Hematopoietic multipotent progenitor cell treated with erythropoietin and hydrocortisone succinate and interleukin-3 and kit ligand, for 8 days (in vitro differentiated cells): ENCODE data around the gene POLR3C.

Source experiments
- DNase-seq: peaks from one replicate; pipeline ENCODE4 v3.0.0-alpha.2; 2015

Gene POLR3C

DNA sequence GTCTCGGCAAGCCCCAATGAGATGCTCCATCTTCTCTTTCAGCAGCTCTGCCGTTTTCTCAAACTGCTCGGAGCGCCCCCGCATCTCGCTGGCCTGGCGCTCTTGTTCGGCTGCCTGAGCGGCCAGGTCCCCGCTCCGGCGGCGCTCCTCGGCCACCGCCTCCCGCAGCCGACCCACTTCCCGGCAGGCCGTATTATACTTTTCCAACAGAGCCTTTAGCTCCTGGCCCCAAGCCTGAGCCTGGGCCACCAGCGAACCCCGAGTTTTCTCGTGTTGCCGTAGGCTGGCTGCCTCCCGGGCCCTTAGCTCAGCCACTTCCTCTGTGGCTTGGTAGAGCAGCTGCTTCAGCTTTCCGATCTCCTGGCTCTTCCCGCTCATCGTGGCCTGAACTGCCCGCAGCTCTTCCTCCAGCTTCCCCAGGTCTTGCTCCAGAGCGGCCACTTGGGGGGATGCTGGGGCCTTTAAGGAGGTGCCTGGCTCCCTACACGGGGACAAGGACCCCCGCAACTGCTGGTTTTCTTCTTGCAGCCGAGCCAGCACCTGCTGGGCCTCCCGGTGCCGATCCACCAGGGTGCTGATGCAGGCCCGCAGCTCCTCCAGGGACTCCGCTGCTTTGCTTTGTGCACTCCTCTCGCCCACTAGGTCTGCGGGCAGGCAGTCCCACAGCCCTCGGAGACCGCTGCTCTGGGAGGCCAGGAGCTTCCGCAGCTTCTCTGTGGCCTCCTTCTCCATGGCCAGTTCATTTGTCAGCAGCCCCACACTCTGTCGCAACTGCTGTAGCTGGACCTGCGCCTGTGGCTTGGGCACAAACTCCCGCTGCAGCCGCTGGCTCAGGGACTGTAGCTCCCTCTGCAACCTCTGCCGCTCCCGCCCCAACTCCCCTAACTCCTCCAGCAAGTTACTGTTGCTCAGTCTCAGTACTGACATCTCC is 48.3 kb downstream of the POLR3C start:
- DNase-seq: no peak

DNA sequence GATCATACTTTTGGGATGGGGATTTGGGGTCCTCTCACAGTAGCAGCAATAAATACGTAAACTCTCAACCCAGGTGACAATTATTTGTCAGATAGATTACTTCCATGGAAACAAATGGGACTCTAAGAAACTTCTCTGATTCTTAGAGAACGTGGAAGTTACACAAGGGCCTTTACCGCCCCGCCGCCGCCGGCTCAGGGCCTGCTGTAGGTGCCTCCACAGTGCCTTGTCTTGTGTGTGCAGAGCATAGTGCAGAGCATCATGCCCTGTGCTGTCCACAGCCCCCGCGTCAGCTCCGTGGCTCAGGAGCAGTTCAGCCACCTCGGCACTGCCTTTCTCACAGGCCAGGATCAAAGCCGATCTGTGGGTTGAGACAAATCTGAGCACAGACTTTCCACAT is 50.6 kb downstream of the POLR3C start:
- DNase-seq: no peak

DNA sequence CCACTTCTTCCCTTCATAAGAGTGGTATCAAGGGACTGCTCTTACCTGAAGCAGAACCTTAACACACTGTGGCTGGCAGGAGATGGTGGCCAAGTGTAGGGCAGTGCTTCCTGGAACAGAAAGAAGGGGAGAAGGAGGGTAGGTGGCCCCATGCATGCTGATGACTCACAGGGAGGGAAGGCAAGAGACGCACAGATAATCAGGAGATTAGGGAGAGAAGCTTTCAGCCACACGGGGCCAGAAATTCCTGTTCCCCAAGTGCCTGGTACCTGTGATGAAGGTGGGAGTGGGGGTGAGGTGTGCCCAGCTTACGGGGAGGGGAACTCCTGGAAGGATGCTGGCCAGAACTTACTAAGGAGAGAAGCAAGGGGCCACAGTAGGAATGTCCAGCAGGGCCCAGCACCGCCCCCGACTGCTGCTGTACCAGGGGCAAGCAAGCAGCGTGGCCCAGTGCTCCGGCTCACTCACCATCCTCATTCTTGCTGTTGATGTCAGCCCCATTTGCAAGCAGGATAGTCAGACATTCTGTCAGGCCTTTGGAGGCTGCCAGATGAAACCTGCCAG is 54.0 kb downstream of the POLR3C start:
- DNase-seq: no peak

DNA sequence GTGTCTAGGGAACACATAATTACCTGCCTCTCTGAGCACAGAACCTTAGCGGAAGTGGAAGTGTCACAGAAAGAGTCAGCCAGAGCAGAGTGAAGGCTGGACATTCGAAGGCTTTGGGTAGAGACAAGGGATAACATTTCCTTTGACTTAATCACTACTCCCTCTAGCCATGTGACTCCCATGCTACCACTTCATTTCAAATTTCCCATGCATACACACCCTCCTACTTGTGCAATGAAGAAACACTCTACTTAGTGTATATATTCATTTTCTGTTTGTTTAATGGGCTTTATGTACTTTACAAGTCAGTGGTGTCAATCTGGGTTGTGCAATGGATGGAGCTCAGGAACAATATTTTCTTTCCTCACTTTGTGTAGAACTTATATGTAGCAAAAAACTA is 54.7 kb downstream of the POLR3C start:
- no peak for DNase-seq

DNA sequence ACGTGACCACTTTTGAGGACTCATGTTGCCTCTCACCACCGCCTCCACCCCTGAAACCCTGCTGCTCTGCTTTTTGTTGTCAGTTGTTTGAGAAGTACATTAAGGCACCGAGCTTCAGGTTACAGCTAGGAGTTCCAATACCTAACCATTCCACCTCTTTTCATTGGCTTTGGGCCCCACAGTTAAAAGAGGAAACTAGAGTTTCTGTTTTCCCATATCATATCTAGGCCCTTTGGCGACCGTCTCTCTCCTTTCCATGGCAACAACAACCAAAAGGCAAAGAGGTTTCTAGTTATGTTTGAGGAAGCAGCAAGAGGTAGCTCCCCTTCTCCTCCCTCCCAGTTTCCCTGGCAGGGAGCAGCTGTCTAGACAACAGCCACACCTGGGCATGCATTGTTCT is 55.8 kb downstream of the POLR3C start:
- peak; percentile 16 for DNase-seq

DNA sequence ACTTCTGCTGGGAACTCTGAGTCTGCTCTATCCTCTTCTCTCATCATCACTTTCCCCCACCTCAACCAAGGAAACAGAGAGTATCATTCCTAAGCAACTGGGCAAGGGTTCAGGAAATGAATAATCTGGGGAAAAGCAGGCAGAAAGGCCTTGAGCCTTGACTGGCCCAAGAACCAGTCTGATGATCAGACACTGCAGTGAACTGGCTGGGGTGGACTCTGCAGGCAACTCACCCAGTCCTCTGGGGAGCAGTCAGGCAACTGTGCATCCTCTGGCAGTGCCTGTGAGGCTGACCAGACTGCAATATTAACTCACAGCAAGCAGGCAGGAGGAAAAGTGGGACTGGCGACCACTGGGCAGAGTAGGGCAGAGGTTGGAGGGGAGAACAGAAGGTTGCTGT is 60.7 kb downstream of the POLR3C start:
- no peak for DNase-seq

DNA sequence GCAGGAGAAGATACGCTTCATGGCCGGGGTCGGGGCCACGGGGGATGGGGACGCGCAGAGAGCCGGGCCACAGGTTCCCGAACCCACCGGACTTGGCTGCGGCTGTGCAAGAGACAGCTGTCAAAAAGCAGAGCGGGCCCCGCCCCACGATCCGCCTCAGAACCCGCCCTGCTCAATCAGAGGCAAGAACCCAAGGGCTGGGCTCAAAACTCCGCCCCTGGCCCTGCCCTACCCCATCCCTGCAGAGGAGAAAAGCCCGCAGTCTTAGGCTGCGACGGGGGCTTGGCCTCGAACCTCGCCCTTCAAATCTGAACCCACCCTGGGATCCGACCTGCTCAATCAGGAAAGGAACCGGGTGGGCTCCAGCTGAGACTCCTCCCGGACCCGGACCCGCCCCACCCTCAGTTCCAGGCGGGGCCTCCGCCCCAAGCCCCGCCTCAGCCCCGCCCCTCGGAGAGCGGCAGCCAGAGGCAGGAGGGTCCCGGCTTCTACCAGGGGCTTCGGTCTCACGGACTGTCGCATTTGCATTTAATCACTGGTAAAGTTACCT is 61.8 kb downstream of the POLR3C start, which contains the start of gene ANKRD35:
Gene ANKRD35, minus strand, starts transcription at position 129 of the 550 bp plus-strand sequence. Its CDS starts 108 bp downstream, at position 21.
- peak; percentile 83 for DNase-seq

DNA sequence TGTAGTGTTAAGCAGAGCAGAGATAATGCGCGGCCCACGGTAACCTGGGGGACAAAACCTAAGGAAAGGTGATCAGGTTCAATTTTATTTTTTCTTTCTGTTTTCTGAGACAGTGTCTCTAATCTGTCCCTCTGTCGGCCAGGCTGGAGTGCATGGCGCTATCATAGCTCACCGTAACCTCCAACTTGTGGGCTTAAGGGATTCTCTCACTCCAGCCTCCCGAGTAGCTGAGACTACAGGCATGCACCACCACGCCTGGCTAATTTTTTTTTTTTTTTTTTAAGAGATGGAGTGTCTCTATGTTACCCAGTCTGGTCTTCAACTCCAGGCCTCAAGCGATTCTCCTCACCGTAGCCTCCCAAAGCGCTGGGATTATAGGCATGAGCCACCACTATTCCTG is 62.4 kb downstream of the POLR3C start:
- DNase-seq: peak; percentile 17

DNA sequence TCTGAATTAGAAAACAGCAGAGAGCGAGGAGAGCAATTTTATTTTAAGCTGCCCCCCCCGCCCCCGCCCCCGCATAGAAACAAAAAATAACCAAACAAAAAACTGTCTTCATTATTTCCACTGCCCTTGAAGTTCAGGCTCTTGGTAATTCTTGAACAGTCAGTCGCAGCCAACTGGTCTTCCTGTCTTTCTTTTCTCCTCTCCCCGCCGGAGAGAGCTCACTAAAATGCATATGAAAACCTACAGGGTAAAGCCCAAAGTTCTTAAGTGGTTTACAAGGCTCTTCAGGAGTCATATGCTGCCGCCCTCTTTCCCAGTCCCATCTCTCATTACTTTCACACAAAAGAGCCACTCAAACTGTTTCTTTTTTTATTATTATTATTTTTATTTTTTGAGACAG is 62.8 kb downstream of the POLR3C start:
- no peak for DNase-seq

DNA sequence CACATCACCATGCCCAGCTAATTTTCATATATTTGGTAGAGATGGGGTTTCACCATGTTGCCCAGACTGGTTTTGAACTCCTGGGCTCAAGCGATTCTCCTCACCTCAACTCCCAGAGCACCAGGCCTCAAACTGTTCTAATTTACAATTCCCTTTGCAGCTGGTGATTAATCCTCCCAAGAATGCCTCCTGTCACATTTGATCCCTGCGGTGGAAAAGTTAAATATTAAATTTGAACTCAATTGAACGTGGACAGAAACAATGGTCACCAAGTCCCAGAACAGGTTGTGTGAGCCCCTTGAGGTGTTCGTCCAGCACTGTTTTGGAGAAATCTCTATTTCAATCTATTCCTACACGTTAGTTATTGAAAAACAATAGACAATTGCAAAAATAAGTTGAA is 63.6 kb downstream of the POLR3C start:
- DNase-seq: no peak

DNA sequence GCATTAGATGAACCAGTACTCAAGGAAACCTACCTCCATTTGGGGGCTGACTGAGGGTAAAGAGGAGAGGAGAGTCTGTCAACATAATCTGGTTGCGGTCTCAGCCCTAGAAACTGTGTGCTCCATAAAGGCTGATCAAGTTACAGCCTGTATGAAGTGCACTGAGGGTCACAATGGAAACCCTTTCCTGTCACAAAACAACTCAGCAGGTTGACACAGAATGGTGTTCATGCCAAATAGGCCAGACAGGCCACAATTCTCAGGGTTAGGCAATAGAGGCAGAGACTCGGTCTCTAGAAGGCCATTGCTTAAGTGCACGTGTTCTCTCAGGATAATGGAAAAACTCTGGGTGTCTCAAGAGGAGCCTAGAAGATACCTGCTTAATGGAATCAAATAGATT is 65.7 kb downstream of the POLR3C start:
- DNase-seq: no peak

DNA sequence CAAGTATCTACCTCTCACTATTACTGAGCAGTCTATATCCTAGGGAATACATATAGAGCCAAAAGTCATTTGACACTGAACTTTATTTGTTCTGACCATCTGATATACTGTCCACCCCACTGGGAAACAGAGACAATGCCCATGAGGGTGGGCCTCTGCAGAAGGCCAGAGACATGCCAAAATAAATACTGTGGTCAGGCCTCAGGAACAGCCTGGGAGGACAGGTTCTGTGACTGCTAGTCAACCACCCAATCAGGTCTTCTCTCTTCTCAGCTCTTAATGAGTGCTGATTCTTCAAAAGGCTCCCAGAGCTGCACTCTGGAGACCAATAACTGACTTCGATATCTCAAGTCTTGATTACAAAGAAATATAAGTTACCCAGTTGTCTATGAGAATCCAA is 67.1 kb downstream of the POLR3C start:
- no peak for DNase-seq

DNA sequence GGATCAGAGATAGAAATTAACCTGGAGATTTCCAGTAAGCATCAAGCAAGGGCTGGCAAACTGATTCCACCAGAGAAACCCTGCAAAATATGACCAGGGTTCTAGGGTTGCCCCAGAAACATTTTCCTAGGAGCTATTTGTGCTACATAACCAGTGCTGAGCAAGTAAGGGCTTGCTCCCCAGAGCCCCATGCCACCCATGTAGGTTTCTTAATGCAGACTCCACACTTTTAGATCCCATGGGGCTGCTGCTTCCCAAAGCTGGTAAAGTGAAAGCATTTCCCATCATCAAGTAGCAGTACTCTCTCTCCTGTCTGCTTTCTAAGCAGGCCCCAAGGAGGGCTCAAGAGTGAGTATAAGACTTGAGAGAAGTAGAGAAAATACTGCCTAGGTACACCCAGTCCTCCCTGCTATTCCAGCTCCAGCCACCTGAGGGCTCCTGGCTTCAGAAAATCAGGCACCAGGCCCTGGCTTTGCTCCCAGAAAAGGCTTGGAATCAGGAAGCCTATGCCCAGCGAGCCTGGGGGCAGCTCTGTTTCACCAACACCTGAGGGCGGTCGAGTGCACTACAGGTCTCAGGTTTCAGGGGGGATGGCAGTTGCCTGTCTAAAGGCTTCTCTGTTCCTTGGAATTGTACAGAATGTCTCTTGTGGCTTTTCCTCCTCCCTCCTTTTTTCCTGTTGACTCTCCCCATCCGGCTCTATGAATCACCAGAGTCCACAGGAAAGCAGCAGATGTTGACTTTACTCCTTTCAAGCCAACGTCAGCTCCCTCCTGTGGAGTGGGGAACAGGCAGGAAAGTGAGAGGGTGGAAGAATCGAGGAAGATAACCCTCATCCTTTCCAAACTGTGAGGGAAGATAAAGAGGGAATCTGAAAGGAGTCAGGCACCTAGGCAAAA is 67.8 kb downstream of the POLR3C start:
- DNase-seq: peak; percentile 82

DNA sequence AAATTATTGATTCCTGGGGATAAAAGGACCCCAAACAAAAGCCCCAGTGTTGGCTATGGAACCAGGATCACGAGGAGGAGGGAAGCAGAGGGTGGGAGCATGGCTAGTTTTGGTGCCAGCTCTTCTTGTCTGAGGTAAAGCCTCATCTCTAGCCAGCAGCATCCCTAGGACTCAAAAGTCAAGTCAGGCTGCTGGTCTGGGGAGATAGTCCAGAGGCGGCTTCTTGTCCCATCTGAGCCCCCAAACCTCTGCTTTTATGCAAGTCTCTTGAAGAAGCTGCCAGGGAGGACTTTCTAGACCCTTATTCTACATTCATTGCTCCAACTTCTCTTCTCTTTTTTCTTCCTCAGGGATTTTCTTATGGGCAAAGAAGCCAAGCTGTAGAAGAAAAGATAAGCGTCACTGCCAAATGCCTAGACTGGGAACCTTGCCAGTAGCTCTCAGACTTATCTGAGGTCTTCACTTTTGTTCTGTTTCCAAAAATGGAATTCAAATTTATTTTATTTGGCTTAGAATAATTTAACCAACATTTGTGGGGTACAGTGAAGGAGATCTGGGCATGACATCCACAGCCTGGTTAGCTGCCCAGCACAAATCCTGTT is 68.6 kb downstream of the POLR3C start:
- peak; percentile 90 for DNase-seq

DNA sequence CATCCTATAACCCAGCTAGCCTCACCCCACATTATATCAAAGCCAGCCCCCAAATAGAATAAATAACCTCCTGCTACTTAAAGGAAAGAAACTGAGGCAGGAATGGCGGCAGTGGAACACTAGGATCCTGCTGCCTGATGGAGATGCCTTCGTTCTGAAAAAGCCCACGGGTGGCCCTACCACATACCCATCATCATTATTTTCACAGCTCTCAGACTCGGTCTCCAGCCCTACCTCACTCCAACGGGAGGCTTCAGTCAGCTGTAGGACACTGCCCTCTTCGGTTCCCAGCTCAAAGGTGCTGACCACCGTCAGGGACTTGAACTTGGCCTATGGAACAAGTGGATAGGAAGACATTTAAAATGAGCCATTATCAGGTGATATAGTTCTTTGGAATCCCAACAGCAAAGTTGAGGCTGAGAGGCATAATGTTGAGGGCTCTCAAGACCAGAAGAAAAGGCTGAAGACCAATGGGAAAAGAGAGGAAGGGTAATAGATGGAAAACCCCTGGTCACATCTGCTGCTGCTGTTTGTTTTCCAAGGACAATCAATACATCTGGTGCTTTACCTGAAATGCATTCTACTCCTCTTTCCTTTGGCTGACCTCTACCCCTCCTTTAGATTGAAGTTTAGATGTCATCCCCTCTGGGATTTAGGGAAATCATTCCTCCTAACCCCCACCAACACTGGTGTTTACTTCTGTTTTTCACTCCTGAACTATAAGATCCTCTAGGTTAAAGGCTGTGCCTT is 69.5 kb downstream of the POLR3C start:
- no peak for DNase-seq
